HG03135 (cell line): ENCODE data around the gene HEPACAM.

Experiments used
- ATAC-seq: cut with Tn5 transposase; IDR thresholded peaks from one replicate; pipeline ENCODE4 v1.9.1; 2021; ENCODE audit warnings: mild to moderate bottlenecking, moderate library complexity; ENCODE audit not compliant: unreplicated experiment

Gene HEPACAM

DNA sequence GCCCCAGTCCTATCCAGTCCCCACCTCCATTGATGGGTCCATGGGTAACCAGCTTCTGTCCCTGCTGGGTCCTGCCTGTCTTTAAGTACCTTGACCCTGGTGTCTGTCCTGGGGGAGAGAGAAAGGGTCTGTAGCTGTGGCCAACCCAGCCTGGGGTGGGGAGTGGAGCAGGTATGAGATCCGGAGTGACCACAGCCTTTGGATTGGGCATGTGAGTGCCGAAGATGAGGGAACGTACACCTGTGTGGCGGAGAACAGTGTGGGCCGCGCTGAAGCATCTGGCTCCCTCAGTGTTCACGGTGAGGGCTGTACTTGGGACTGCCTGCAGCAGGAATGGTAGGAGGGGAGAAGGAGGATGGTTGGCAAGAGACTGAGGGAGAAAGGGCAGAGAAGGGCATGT lies 65.4 kb downstream of the HEPACAM start:
- no peak for ATAC-seq

DNA sequence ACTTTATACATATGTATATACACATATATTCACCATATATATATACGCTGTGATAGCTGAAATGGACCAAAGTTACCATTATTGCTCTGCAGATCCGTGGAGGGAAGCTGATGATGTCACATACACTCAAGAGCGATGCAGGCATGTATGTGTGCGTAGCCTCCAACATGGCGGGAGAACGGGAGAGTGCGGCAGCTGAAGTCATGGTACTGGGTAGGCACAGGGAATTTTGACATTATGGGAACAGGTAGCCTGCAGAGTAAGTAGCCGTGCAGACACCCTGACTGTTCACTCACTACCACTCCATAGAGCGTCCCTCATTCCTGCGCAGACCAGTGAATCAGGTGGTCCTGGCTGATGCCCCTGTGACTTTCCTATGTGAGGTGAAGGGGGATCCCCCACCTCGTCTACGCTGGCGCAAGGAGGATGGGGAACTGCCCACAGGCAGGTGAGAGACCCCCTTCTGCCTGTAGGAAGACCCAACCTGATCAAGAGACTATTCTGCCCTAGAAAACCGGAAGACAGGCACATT lies 65.9 kb downstream of the HEPACAM start:
- no peak for ATAC-seq

DNA sequence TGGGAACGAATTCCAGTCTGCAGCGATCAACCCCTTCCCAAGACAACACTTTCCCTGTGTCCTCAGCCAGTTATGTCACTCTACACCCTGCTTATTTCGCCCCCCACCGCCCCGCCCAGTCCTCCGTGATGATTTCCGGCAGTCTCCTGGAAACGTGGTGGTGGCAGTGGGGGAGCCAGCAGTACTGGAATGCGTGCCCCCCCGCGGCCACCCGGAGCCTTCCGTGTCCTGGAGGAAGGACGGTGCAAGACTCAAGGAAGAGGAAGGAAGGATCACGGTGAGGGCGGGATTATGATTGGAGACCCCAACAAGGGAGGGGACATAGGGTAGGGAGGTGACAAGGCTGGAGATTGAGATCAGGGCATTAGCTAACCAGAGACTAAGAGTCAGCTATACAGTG lies 66.5 kb downstream of the HEPACAM start:
- ATAC-seq: no peak
